Transverse colon (tissue), 4 donors: ENCODE results near the gene DIABLO. TPM values are rescaled to one million over a fixed set of nuclear protein-coding genes. Genes with fewer than 3 reads are reported as not detected.
"Not testable (repeated sequence)": the region's sequence is repeated elsewhere in the genome, so short reads cannot be mapped to it uniquely, and the experiment has no call there.

Experiments
- DNase-seq: peaks from one replicate; pipeline ENCODE4 v3.0.0-alpha.2; 2019
- H3K27ac ChIP-seq, 4 donors: fragments of 200-600 bp; sonication (generic); 2 replicates each; pipeline ENCODE4 v1.5.1; 2016 to 2018; ENCODE audit warnings: inconsistent platforms in 4 of 4
- H3K27me3 ChIP-seq: fragments of 200-600 bp; sonication (generic); 2 replicates; pipeline ENCODE4 v1.5.1; 2017; ENCODE audit warnings: inconsistent platforms
- H3K36me3 ChIP-seq, 4 donors: fragments of 200-600 bp; sonication (generic); 2 replicates each; pipeline ENCODE4 v1.5.1; 2017 to 2019; ENCODE audit warnings: inconsistent platforms in 4 of 4
- H3K4me1 ChIP-seq, 4 donors: fragments of 200-600 bp; sonication (generic); 2 replicates each; pipeline ENCODE4 v1.5.1; 2017 to 2020; ENCODE audit warnings: inconsistent platforms in 4 of 4
- H3K4me3 ChIP-seq, 4 donors: fragments of 200-600 bp; sonication (generic); 1 replicate in 1 of 4; 2 replicates in 3 of 4; pipeline versions ENCODE4 v1.5.1 to v1.6.1; 2017 to 2019; ENCODE audit warnings: inconsistent platforms in 4 of 4
- H3K9me3 ChIP-seq, 2 donors: fragments of 200-600 bp; sonication (generic); 2 replicates each; pipeline ENCODE4 v1.5.1; 2017 to 2019; ENCODE audit warnings: inconsistent platforms in 2 of 2
- EP300 ChIP-seq: sonication (generic); formaldehyde crosslinking; IDR thresholded peaks from one replicate; pipeline ENCODE4 v1.6.1; 2017; ENCODE audit warnings: antibody characterized with exemption, low read depth
- POLR2A ChIP-seq: fragments of 450-650 bp; IDR thresholded peaks from one replicate; pipeline ENCODE4 v1.6.1; 2016; ENCODE audit warnings: antibody characterized with exemption, mild to moderate bottlenecking, moderate library complexity
- POLR2AphosphoS5 ChIP-seq, 3 donors: sonication (generic); formaldehyde crosslinking; IDR thresholded peaks; one replicate each; pipeline ENCODE4 v1.6.1; 2016; ENCODE audit warnings: antibody characterized with exemption in 3 of 3
- WGBS, 2 donors: methylation state at CpG; one replicate each; pipeline ENCODE4 v1.1.5; 2018; ENCODE audit warnings: low coverage in 1 of 2; 5-methylcytosine and 5-hydroxymethylcytosine counted together
- in situ Hi-C, 4 donors: fragments of 200-750 bp; cut with MboI; loops; one replicate each; pipeline versions ENCODE4 v1.15.0 to v1.15.1; 2017; ENCODE audit warnings: low sequenced_read_pairs in 3 of 4, low pct_ligation_motif_present in 1 of 4, low pct_unique_long_range_greater_than_20kb in 1 of 4
- intact Hi-C: fragments of 100-400 bp; cut with DNase I; formaldehyde crosslinking; loops from one replicate; pipeline ENCODE4 v1.15.1; 2023; ENCODE audit warnings: low total_unique reads
- total RNA-seq, 4 donors: library from RNA; depleted of rRNA; stranded (reverse); fragments of >200 nt; gene quantifications; one replicate each; pipeline ENCODE4 v1.1.0, GENCODE V29; 2016
- TF ChIP-seq, protein P1 (sequence below), 5 experiments: fragments of 200-600 bp in 3 of 5; fragments of 450-650 bp in 2 of 5; sonication (generic) in 3 of 5; IDR thresholded peaks; 1 replicate in 2 of 5; 2 replicates in 3 of 5; pipeline ENCODE4 v1.5.1; 2016 to 2017; ENCODE audit warnings: antibody characterized with exemption in 5 of 5, inconsistent platforms in 3 of 5, mild to moderate bottlenecking in 2 of 5, moderate library complexity in 1 of 5

DIABLO gene
- total RNA-seq, 4 donors from 2014 or later = 10.5 to 121 (median 54.3) TPM

DNA sequence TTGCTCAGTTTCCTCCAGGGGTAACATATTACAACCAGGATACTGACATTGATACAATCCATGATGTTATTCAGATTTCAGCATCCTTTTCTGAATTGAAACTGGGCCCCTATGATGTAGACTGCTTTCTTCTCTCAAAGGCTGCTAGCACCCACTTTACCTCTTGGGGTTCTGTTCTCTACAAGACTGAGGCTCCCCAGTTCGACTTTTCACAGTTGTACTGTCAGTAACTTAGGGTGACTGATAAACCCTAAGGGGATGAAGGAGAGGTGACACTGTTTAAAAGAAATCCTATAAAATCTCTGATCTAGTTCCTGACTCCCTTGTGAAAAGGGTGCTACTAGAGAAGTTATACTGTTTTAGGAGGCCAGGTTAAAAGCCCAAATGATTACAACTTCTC is 39.6 kb upstream of the DIABLO start:
- TF ChIP-seq POLR2A = no peak
- TF ChIP-seq, protein P1, sequence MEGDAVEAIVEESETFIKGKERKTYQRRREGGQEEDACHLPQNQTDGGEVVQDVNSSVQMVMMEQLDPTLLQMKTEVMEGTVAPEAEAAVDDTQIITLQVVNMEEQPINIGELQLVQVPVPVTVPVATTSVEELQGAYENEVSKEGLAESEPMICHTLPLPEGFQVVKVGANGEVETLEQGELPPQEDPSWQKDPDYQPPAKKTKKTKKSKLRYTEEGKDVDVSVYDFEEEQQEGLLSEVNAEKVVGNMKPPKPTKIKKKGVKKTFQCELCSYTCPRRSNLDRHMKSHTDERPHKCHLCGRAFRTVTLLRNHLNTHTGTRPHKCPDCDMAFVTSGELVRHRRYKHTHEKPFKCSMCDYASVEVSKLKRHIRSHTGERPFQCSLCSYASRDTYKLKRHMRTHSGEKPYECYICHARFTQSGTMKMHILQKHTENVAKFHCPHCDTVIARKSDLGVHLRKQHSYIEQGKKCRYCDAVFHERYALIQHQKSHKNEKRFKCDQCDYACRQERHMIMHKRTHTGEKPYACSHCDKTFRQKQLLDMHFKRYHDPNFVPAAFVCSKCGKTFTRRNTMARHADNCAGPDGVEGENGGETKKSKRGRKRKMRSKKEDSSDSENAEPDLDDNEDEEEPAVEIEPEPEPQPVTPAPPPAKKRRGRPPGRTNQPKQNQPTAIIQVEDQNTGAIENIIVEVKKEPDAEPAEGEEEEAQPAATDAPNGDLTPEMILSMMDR (IDR thresholded peaks at IDR 0.05) = no peak
- no peak for TF ChIP-seq EP300
- TF ChIP-seq POLR2AphosphoS5 (IDR thresholded peaks at IDR 0.05) = no peak
- intact Hi-C loops = no loop called here

DNA sequence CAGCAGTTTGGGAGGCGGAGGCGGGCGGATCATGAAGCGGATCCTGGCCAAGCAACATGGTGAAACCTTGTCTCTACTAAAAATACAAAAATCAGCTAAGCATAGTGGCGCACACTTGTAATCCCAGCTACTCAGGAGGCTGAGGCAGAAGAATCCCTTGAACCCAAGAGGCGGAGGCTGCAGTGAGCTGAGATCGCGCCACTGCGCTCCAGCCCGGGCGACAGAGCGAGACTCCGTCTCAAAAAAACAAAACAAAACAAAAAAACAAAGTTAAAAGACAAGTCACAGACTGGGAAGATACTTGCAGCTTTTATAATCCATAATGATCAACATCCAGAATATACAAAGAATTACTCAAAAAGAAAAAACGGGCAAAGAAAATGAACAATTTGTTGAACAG is 34.9 kb upstream of the DIABLO start:
- 88 to 100% methylated on average over 7 to 14 of the region's 14 CpGs for WGBS, 2 donors
- Histone ChIP-seq H3K36me3 (peaks cover 0 to 46% (median 22%) of the 10 kb centered on the region in 4 donors), H3K4me1 (peaks cover 0 to 12% (median 9%) of the 10 kb centered on the region in 4 donors)
- H3K4me3 ChIP-seq, H3K9me3 ChIP-seq, intact Hi-C loops, H3K27me3 ChIP-seq, in situ Hi-C loops, DNase-seq, H3K27ac ChIP-seq: not testable (repeated sequence)

More for the DNA sequence above, 39.6 kb upstream of the DIABLO start:
- DNase-seq = no peak
- WGBS, 2 donors = 0 to 22% methylated on average over 1 of the region's 1 CpG
- Histone ChIP-seq H3K9me3 (no peaks in the 10 kb centered on the region), H3K27me3 (no peaks in the 10 kb centered on the region), H3K36me3 (peaks cover 0 to 20% (median 9%) of the 10 kb centered on the region in 4 donors), H3K4me1 (peaks cover 0 to 20% (median 13%) of the 10 kb centered on the region in 4 donors), H3K4me3 (peak overlapping the region; percentile 66 to 92 (median 72)), H3K27ac (peak overlapping the region; percentile 88 to 95 (median 90))
- in situ Hi-C loops = no loop called here

DNA sequence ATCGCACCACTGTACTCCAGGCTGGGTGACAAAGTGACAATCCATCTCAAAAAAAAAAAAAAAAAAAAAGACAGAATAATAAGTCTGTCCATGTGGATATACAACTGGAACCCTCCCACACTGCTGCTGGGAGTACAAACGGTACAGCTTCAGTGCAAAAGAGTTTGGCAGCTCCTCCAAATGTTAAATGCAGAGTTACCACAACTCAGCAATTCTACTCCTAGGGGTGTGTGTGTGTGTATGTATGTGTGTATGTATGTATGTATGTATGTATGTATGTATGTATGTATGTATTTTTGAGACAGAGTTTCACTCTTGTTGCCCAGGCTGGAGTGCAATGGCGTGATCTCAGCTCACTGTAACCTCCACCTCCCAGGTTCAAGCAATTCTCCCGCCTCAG is 33.1 kb upstream of the DIABLO start:
- H3K4me3 ChIP-seq, DNase-seq, in situ Hi-C loops, H3K27ac ChIP-seq, intact Hi-C loops, H3K27me3 ChIP-seq, H3K9me3 ChIP-seq, H3K4me1 ChIP-seq: not testable (repeated sequence)
- WGBS, 2 donors = 94% methylated on average over 2 to 4 of the region's 4 CpGs
- peaks cover 0 to 46% (median 22%) of the 10 kb centered on the region in 4 donors for H3K36me3 ChIP-seq

DNA sequence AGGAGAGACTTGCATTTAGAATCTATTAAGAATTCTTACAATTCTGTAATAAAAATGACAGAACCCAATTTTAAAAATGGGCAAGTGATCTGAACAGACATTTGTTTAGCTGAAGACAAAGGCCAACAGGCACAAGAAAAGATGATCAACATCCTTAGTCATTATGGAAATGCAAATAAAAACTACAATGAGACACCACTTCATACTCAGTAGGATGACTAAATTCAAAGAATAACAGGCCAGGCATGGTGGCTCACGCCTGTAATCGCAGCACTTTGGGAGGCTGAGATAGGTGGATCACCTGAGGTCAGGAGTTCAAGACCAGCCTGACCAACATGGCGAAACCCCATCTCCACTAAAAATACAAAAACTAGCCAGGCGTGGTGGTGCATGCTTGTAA is 32.6 kb upstream of the DIABLO start:
- intact Hi-C loops, DNase-seq, H3K4me1 ChIP-seq, H3K9me3 ChIP-seq, H3K27me3 ChIP-seq, H3K4me3 ChIP-seq, in situ Hi-C loops, H3K27ac ChIP-seq: not testable (repeated sequence)
- 92% methylated on average over 4 of the region's 4 CpGs; no CpG with 5 or more reads in 1 of the 2 donors for WGBS, 2 donors
- H3K36me3 ChIP-seq = peaks cover 0 to 46% (median 22%) of the 10 kb centered on the region in 4 donors

DNA sequence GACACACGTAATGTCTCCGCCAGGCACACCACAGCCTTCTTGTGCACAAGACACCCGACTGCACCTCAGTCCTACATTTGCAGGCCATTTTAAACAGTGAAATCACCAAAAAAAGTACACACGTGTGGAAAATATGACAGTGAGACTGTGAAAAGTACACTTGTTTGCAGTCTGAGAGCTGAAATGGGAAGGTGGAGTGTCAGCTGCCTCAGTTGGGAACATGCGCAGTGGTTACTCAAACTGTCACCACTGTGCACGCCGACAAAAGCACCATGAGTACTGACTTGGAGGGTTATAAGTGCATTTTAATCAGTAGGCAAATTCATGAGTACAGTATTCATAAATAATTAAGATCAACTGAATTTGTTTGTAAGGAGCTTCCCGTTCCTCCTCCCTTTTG is 24.7 kb upstream of the DIABLO start:
- TF ChIP-seq, protein P1 (IDR thresholded peaks at IDR 0.05) = no peak
- TF ChIP-seq POLR2AphosphoS5 (IDR thresholded peaks at IDR 0.05) (no peak), POLR2A (no peak), EP300 (no peak)
- no peaks in the 10 kb centered on the region for H3K27me3 ChIP-seq
- H3K27ac ChIP-seq = no peak overlapping the region
- peaks cover 0 to 18% (median 9%) of the 10 kb centered on the region in 4 donors for H3K36me3 ChIP-seq
- intact Hi-C loops = no loop called here
- 94 to 96% methylated on average over 4 to 8 of the region's 8 CpGs for WGBS, 2 donors
- DNase-seq = no peak
- H3K9me3 ChIP-seq = no peaks in the 10 kb centered on the region
- no peak overlapping the region for H3K4me3 ChIP-seq
- in situ Hi-C loops = no loop called here
- H3K4me1 ChIP-seq = no peaks in the 10 kb centered on the region

DNA sequence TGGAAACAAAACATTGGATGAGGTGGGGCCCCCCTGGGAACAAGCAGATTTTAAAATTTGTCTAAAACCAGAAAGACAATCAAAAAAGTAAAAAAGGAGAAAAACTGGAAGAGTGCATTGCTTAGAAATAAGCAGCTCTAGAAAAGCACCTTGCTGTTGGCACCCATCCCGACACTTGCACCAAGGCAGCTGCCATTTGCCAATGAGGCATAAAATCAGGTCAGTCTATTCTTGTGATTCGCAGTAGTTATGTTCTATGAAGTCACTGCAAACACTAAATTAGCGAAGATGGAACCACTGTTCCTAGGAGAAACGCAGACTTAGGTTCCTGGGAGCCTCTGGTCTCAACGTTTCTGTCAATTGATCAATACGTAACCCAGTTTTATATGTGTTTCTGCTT is 24.2 kb upstream of the DIABLO start:
- WGBS, 2 donors = 94 to 100% methylated on average over 6 of the region's 6 CpGs
- intact Hi-C loops (no loop called here), in situ Hi-C loops (no loop called here)
- Histone ChIP-seq H3K36me3 (peaks cover 0 to 18% (median 9%) of the 10 kb centered on the region in 4 donors), H3K9me3 (no peaks in the 10 kb centered on the region), H3K4me3 (no peak overlapping the region), H3K27me3 (no peaks in the 10 kb centered on the region), H3K27ac (no peak overlapping the region), H3K4me1 (no peaks in the 10 kb centered on the region)
- no peak for DNase-seq
- TF ChIP-seq POLR2A (no peak), POLR2AphosphoS5 (IDR thresholded peaks at IDR 0.05) (no peak), EP300 (no peak)
- TF ChIP-seq, protein P1 (IDR thresholded peaks at IDR 0.05) = no peak
